SK-N-SH (cell line): Measurements from ENCODE around the gene TEPSIN. TPM values are rescaled to one million over a fixed set of nuclear protein-coding genes. Genes with fewer than 3 reads are reported as not detected.
A peak's percentile ranks its signal among the peaks of the same experiment; 100 is the strongest.

Experiments
- CTCF ChIA-PET: fragments of 300-600, 350-600 bp; formaldehyde crosslinking; extraction: SDS; loops from one replicate; lab custom pipeline; 2021; lab: Yijun Ruan, JAX
- POLR2A ChIA-PET: fragments of 350-600 bp; sonication (Branson Sonifier 250); formaldehyde crosslinking; extraction: SDS; loops from one replicate; lab custom pipeline; 2020; ENCODE audit warnings: antibody characterized with exemption, inconsistent platforms; lab: Yijun Ruan, JAX
- DNase-seq: peaks from one replicate; pipeline ENCODE4 v3.0.0; 2012
- H2AFZ ChIP-seq: fragments of 200-600 bp; sonication (generic); 2 replicates; pipeline ENCODE4 v1.8.1; 2016; ENCODE audit warnings: antibody characterized with exemption, mild to moderate bottlenecking, low read depth
- H3F3A ChIP-seq: fragments of 200-600 bp; sonication (generic); replicated peaks from 2 replicates; pipeline ENCODE3; 2016; ENCODE audit warnings: antibody characterized with exemption, mild to moderate bottlenecking; ENCODE audit not compliant: insufficient read depth
- H3K27ac ChIP-seq, 2 experiments: fragments of 200-500 bp in 1 of 2; fragments of 200-600 bp in 1 of 2; sonication (Bioruptor generic) in 1 of 2; sonication (generic), shearing (Covaris generic) in 1 of 2; 2 replicates each; pipeline versions ENCODE4 v1.5.1 to v1.6.1; 2014 to 2016; ENCODE audit warnings: low read depth in 2 of 2, inconsistent platforms in 1 of 2, low read length in 1 of 2, mild to moderate bottlenecking in 1 of 2, mixed read lengths in 1 of 2
- H3K27me3 ChIP-seq: fragments of 200-600 bp; sonication (generic), shearing (Covaris generic); 2 replicates; pipeline ENCODE4 v1.6.1; 2016; ENCODE audit warnings: mixed run types; ENCODE audit not compliant: insufficient read depth
- H3K36me3 ChIP-seq, 2 experiments: fragments of 200-500 bp in 1 of 2; fragments of 200-600 bp in 1 of 2; sonication (Bioruptor generic) in 1 of 2; sonication (generic) in 1 of 2; replicated peaks in 1 of 2; 2 replicates each; pipeline versions ENCODE3 to v1.5.1; 2014 to 2016; ENCODE audit warnings: low read length in 1 of 2, mild to moderate bottlenecking in 1 of 2; ENCODE audit not compliant: insufficient read depth in 2 of 2, control insufficient read depth in 1 of 2
- H3K4me1 ChIP-seq, 2 experiments: fragments of 200-500 bp in 1 of 2; fragments of 200-600 bp in 1 of 2; sonication (Bioruptor generic) in 1 of 2; sonication (generic), shearing (Covaris generic) in 1 of 2; 2 replicates each; pipeline versions ENCODE4 v1.5.1 to v1.6.1; 2014 to 2016; ENCODE audit warnings: low read depth in 1 of 2, low read length in 1 of 2, mixed run types in 1 of 2; ENCODE audit not compliant: insufficient read depth in 2 of 2, control insufficient read depth in 1 of 2
- H3K4me2 ChIP-seq: fragments of 200-600 bp; sonication (generic), shearing (Covaris generic); 2 replicates; pipeline ENCODE4 v1.6.1; 2017; ENCODE audit warnings: mixed run types
- H3K4me3 ChIP-seq, 2 experiments: fragments of 200-500 bp in 1 of 2; fragments of 200-600 bp in 1 of 2; sonication (Bioruptor generic) in 1 of 2; sonication (generic), shearing (Covaris generic) in 1 of 2; 2 replicates each; pipeline versions ENCODE4 v1.5.1 to v1.8.1; 2014 to 2016; ENCODE audit warnings: low read depth in 2 of 2, inconsistent platforms in 1 of 2, low read length in 1 of 2, mild to moderate bottlenecking in 1 of 2, mixed read lengths in 1 of 2, moderate library complexity in 1 of 2
- H3K79me2 ChIP-seq: fragments of 200-600 bp; sonication (generic); 2 replicates; pipeline ENCODE4 v1.8.1; 2017; ENCODE audit warnings: mild to moderate bottlenecking; ENCODE audit not compliant: insufficient read depth
- H3K9ac ChIP-seq: fragments of 200-600 bp; sonication (generic); 2 replicates; pipeline ENCODE4 v1.6.1; 2017; ENCODE audit warnings: mixed run types
- H3K9me2 ChIP-seq: fragments of 200-600 bp; sonication (generic); 2 replicates; pipeline ENCODE4 v1.6.1; 2017; ENCODE audit warnings: mixed run types
- H3K9me3 ChIP-seq: fragments of 200-600 bp; sonication (generic); 2 replicates; pipeline ENCODE4 v1.6.1; 2017; ENCODE audit warnings: mixed run types, mild to moderate bottlenecking, moderate library complexity
- H4K20me1 ChIP-seq: fragments of 200-600 bp; sonication (generic); 2 replicates; pipeline ENCODE4 v1.6.1; 2017; ENCODE audit warnings: mild to moderate bottlenecking, mixed run types; ENCODE audit not compliant: insufficient read depth
- CHD2 ChIP-seq: fragments of 150-350 bp; IDR thresholded peaks from 2 replicates; pipeline ENCODE4 v1.6.1; 2018; ENCODE audit warnings: low read length; ENCODE audit not compliant: partially characterized antibody
- CTCF ChIP-seq: fragments of 200-600 bp; sonication (generic); IDR thresholded peaks from 2 replicates; pipeline ENCODE4 v1.6.1; 2017; ENCODE audit warnings: antibody characterized with exemption, mild to moderate bottlenecking, moderate library complexity
- EP300 ChIP-seq, 2 experiments: IDR thresholded peaks; 2 replicates each; pipeline versions ENCODE4 v1.4.0 to v1.6.1; 2012; ENCODE audit warnings: borderline replicate concordance in 1 of 2, low read depth in 1 of 2, low read length in 1 of 2
- EZH2phosphoT487 ChIP-seq: fragments of 200-600 bp; sonication (generic); IDR thresholded peaks from 2 replicates; pipeline ENCODE4 v1.6.1; 2017; ENCODE audit warnings: low read depth, mixed run types, mild to moderate bottlenecking, antibody characterized with exemption, moderate library complexity, borderline replicate concordance
- FOSL2 ChIP-seq: IDR thresholded peaks from 2 replicates; pipeline ENCODE4 v1.4.0; 2012; ENCODE audit warnings: low read depth, mild to moderate bottlenecking, moderate library complexity, borderline replicate concordance
- FOXJ3 ChIP-seq: sonication (generic); formaldehyde crosslinking; IDR thresholded peaks from 2 replicates; pipeline ENCODE4 v1.5.1; 2020; ENCODE audit warnings: mild to moderate bottlenecking, missing genetic modification reagents
- FOXM1 ChIP-seq: IDR thresholded peaks from 2 replicates; pipeline ENCODE4 v1.4.0; 2012; ENCODE audit warnings: low read depth, mild to moderate bottlenecking
- GATA2 ChIP-seq: sonication (generic); formaldehyde crosslinking; IDR thresholded peaks from 2 replicates; pipeline ENCODE4 v1.5.0; 2020; ENCODE audit warnings: mild to moderate bottlenecking, missing genetic modification reagents
- MXI1 ChIP-seq: IDR thresholded peaks from 2 replicates; pipeline ENCODE4 v1.6.1; 2012; ENCODE audit warnings: mild to moderate bottlenecking, low read depth, low read length, improper control_type of control experiment
- NRF1 ChIP-seq: IDR thresholded peaks from 2 replicates; pipeline ENCODE4 v1.6.1; 2012; ENCODE audit warnings: low read depth, mild to moderate bottlenecking, low read length
- PBX3 ChIP-seq: IDR thresholded peaks from 2 replicates; pipeline ENCODE4; 2012
- POLR2AphosphoS5 ChIP-seq: IDR thresholded peaks from 2 replicates; pipeline ENCODE4 v1.6.1; 2012; ENCODE audit warnings: low read depth, low read length
- RCOR1 ChIP-seq: fragments of 150-350 bp; IDR thresholded peaks from 2 replicates; pipeline ENCODE4 v1.6.1; 2017; ENCODE audit warnings: antibody characterized with exemption, low read length
- TEAD4 ChIP-seq: IDR thresholded peaks from 2 replicates; pipeline ENCODE4 v1.4.0; 2012; ENCODE audit warnings: mild to moderate bottlenecking, borderline replicate concordance; ENCODE audit not compliant: insufficient read depth
- USF2 ChIP-seq: fragments of 150-350 bp; IDR thresholded peaks from 2 replicates; pipeline ENCODE4 v1.6.1; 2017; ENCODE audit warnings: antibody characterized with exemption, low read length, low read depth, borderline replicate concordance
- WGBS: methylation state at CpG from one replicate; pipeline ENCODE4 v1.1.6; 2017; ENCODE audit warnings: low lambda C conversion rate; 5-methylcytosine and 5-hydroxymethylcytosine counted together
- polyA plus RNA-seq, 3 experiments: library from polyadenylated mRNA; depleted of rRNA; stranded (reverse); fragments of >200 nt; gene quantifications; 2 replicates each; pipeline ENCODE4 v1.2.3, GENCODE V29; 2012
- TF ChIP-seq, protein P1 (sequence below): fragments of 150-350 bp; IDR thresholded peaks from 2 replicates; pipeline ENCODE4 v1.6.1; 2016; ENCODE audit warnings: mild to moderate bottlenecking, low read depth, low read length

TEPSIN gene
- polyA plus RNA-seq, 1 of the 3 experiments (the other 2 are of a cell fraction) = 35.3 TPM

- TF ChIP-seq GATA2 (no peak), USF2 (no peak), CTCF (no peak), CHD2 (peak; percentile 98), RCOR1 (no peak)
These were observed at the start of gene TEPSIN, which contains the start of gene NDUFAF8 (continued) for GRCh38 chr17:81238815-81239713.

GRCh38 chr17:81287741-81288430 lies 49.0 kb upstream of the TEPSIN start:
- Histone ChIP-seq H3K9ac (no peak overlapping the region), H3K4me3 (no peak overlapping the region), H2AFZ (no peak overlapping the region), H3K4me1 (peaks cover 0 to 9% of the 10 kb centered on the region in 2 experiments; a peak in 1 of 4 replicates), H3K9me2 (no peaks in the 10 kb centered on the region), H3K27me3 (no peaks in the 10 kb centered on the region), H4K20me1 (peaks cover 63% of the 10 kb centered on the region), H3F3A (no peaks in the 10 kb centered on the region), H3K9me3 (no peaks in the 10 kb centered on the region), H3K27ac (no peak overlapping the region), H3K79me2 (peaks cover 84% of the 10 kb centered on the region), H3K36me3 (peaks cover 24 to 41% of the 10 kb centered on the region in 2 experiments), H3K4me2 (no peak overlapping the region)
- ChIA-PET CTCF (interaction anchor here (0.6 to 1.7 kb wide), 6 partner anchors 22 to 110 kb away, joined by 3 to 5 read pairs (median 4); no protein-coding TSS in a partner anchor), POLR2A (no interaction called here)
- TF ChIP-seq MXI1 (no peak), GATA2 (no peak), RCOR1 (no peak), EP300 (IDR thresholded peaks at IDR 0.05; ENCODE audit: borderline replicate concordance in 1 of 2, low read depth in 1 of 2, low read length in 1 of 2) (no peak), PBX3 (no peak), FOSL2 (no peak), FOXJ3 (CRISPR knock-in tag) (no peak), TEAD4 (no peak), FOXM1 (no peak), NRF1 (no peak), POLR2AphosphoS5 (no peak), EZH2phosphoT487 (no peak), USF2 (no peak)
- TF ChIP-seq, protein P1, sequence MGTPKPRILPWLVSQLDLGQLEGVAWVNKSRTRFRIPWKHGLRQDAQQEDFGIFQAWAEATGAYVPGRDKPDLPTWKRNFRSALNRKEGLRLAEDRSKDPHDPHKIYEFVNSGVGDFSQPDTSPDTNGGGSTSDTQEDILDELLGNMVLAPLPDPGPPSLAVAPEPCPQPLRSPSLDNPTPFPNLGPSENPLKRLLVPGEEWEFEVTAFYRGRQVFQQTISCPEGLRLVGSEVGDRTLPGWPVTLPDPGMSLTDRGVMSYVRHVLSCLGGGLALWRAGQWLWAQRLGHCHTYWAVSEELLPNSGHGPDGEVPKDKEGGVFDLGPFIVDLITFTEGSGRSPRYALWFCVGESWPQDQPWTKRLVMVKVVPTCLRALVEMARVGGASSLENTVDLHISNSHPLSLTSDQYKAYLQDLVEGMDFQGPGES = no peak
- 97% methylated on average over 16 of the region's 16 CpGs for whole genome bisulfite sequencing
- no peak for DNase-seq
